Transverse colon (tissue), 3 donors: ENCODE data around the gene NUMBL.

Experiments
- CTCF ChIP-seq, 5 experiments: fragments of 200-600 bp in 3 of 5; fragments of 450-650 bp in 2 of 5; sonication (generic) in 3 of 5; IDR thresholded peaks; 1 replicate in 2 of 5; 2 replicates in 3 of 5; pipeline ENCODE4 v1.5.1; 2016 to 2017; ENCODE audit warnings: antibody characterized with exemption in 5 of 5, inconsistent platforms in 3 of 5, mild to moderate bottlenecking in 2 of 5, moderate library complexity in 1 of 5
- POLR2A ChIP-seq: fragments of 450-650 bp; IDR thresholded peaks from one replicate; pipeline ENCODE4 v1.6.1; 2016; ENCODE audit warnings: antibody characterized with exemption, mild to moderate bottlenecking, moderate library complexity

- TF ChIP-seq CTCF (IDR thresholded peaks at IDR 0.05) (no peak), POLR2A (no peak)
Observed at GRCh38 chr19:40642051-40642706, 48.3 kb downstream of the NUMBL start.
